ENCODE results near the gene FXYD6. TPM values are rescaled to one million over a fixed set of nuclear protein-coding genes. Genes with fewer than 3 reads are reported as not detected.

FXYD6 gene
- total RNA-seq, 2 experiments from 2014 or later: 0.24 TPM; not detected in 1

GRCh38 chr11:117918366-117919255 is 42.2 kb upstream of the FXYD6 start:
- CTCF ChIA-PET: interaction anchor here (0.6 to 5.6 kb wide), 7 partner anchors 12 to 135 kb away, joined by 3 to 39 read pairs (median 4); partner anchors contain the start of gene IL10RA
- no peak overlapping the region for H3K4me3 Mint-ChIP-seq
- POLR2A ChIA-PET: no interaction called here
- H3K9me3 Mint-ChIP-seq (ENCODE audit: insufficient read depth): no peaks in the 10 kb centered on the region
- no peak for DNase-seq
- H3K27me3 Mint-ChIP-seq (ENCODE audit: low read depth): no peaks in the 10 kb centered on the region
- no peaks in the 10 kb centered on the region for H3K36me3 Mint-ChIP-seq (ENCODE audit: low read depth)
- no peak for ATAC-seq
- no peak overlapping the region for H3K27ac Mint-ChIP-seq
- H3K4me1 Mint-ChIP-seq (ENCODE audit: low read depth): peaks cover 26% of the 10 kb centered on the region

- H3K4me1 Mint-ChIP-seq (ENCODE audit: low read depth): peaks cover 27% of the 10 kb centered on the region
- no peaks in the 10 kb centered on the region for H3K36me3 Mint-ChIP-seq (ENCODE audit: low read depth)
- H3K9me3 Mint-ChIP-seq (ENCODE audit: insufficient read depth): no peaks in the 10 kb centered on the region
- ChIA-PET CTCF (no interaction called here), POLR2A (no interaction called here)
- no peak for DNase-seq
- no peaks in the 10 kb centered on the region for H3K27me3 Mint-ChIP-seq (ENCODE audit: low read depth)
- H3K27ac Mint-ChIP-seq: no peak overlapping the region
- no peak for ATAC-seq
- no peak overlapping the region for H3K4me3 Mint-ChIP-seq
These were observed 41.2 kb upstream of the FXYD6 start for GRCh38 chr11:117917591-117918151.

- Mint-ChIP-seq H3K27ac (no peak overlapping the region), H3K9me3 (ENCODE audit: insufficient read depth) (no peaks in the 10 kb centered on the region), H3K4me3 (no peak overlapping the region), H3K4me1 (ENCODE audit: low read depth) (peaks cover 31% of the 10 kb centered on the region), H3K36me3 (ENCODE audit: low read depth) (no peaks in the 10 kb centered on the region), H3K27me3 (ENCODE audit: low read depth) (no peaks in the 10 kb centered on the region)
- ATAC-seq (no peak), DNase-seq (no peak)
- ChIA-PET CTCF (interaction anchor here (0.7 to 2.9 kb wide), 5 partner anchors 9 to 136 kb away, joined by 3 to 12 read pairs (median 4); no protein-coding TSS in a partner anchor), POLR2A (no interaction called here)
These were observed 40.5 kb upstream of the FXYD6 start for GRCh38 chr11:117916956-117917355.

GRCh38 chr11:117915672-117916235 is 39.3 kb upstream of the FXYD6 start:
- Mint-ChIP-seq H3K27me3 (ENCODE audit: low read depth) (no peaks in the 10 kb centered on the region), H3K4me3 (no peak overlapping the region), H3K36me3 (ENCODE audit: low read depth) (no peaks in the 10 kb centered on the region), H3K4me1 (ENCODE audit: low read depth) (peaks cover 28% of the 10 kb centered on the region), H3K27ac (no peak overlapping the region), H3K9me3 (ENCODE audit: insufficient read depth) (no peaks in the 10 kb centered on the region)
- ChIA-PET POLR2A (no interaction called here), CTCF (interaction anchor here (1.1 to 2.9 kb wide), 3 partner anchors 8 to 35 kb away, joined by 4 to 12 read pairs (median 4); no protein-coding TSS in a partner anchor)
- DNase-seq (no peak), ATAC-seq (no peak)

- DNase-seq (no peak), ATAC-seq (no peak)
- H3K4me1 Mint-ChIP-seq (ENCODE audit: low read depth): peaks cover 25% of the 10 kb centered on the region
- no peaks in the 10 kb centered on the region for H3K27me3 Mint-ChIP-seq (ENCODE audit: low read depth)
- H3K4me3 Mint-ChIP-seq: no peak overlapping the region
- no peaks in the 10 kb centered on the region for H3K9me3 Mint-ChIP-seq (ENCODE audit: insufficient read depth)
- ChIA-PET CTCF (interaction anchor here (1.3 to 2.9 kb wide), 2 partner anchors 31 to 106 kb away, joined by 3 to 12 read pairs; no protein-coding TSS in a partner anchor), POLR2A (no interaction called here)
- H3K36me3 Mint-ChIP-seq (ENCODE audit: low read depth): no peaks in the 10 kb centered on the region
- H3K27ac Mint-ChIP-seq: peak overlapping the region; percentile 3
These were observed 38.6 kb upstream of the FXYD6 start for GRCh38 chr11:117914991-117915618.

GRCh38 chr11:117914398-117914761 is 37.9 kb upstream of the FXYD6 start:
- ChIA-PET CTCF (interaction anchor here (1.1 to 2.9 kb wide), 3 partner anchors 9 to 105 kb away, joined by 3 to 12 read pairs (median 3); no protein-coding TSS in a partner anchor), POLR2A (no interaction called here)
- Mint-ChIP-seq H3K9me3 (ENCODE audit: insufficient read depth) (no peaks in the 10 kb centered on the region), H3K27ac (no peak overlapping the region), H3K4me1 (ENCODE audit: low read depth) (peaks cover 18% of the 10 kb centered on the region), H3K36me3 (ENCODE audit: low read depth) (no peaks in the 10 kb centered on the region), H3K27me3 (ENCODE audit: low read depth) (no peaks in the 10 kb centered on the region), H3K4me3 (no peak overlapping the region)
- DNase-seq: no peak
- ATAC-seq: no peak

- H3K4me3 Mint-ChIP-seq: no peak overlapping the region
- POLR2A ChIA-PET: interaction anchor here (0.9 kb wide), 1 partner anchor 9 kb away, joined by 4 read pairs; no protein-coding TSS in a partner anchor
- DNase-seq (no peak), ATAC-seq (no peak)
- no peaks in the 10 kb centered on the region for H3K27me3 Mint-ChIP-seq (ENCODE audit: low read depth)
- H3K9me3 Mint-ChIP-seq (ENCODE audit: insufficient read depth): no peaks in the 10 kb centered on the region
- no peaks in the 10 kb centered on the region for H3K36me3 Mint-ChIP-seq (ENCODE audit: low read depth)
- CTCF ChIA-PET: interaction anchor here (1.1 to 1.3 kb wide), 2 partner anchors 10 to 105 kb away, joined by 3 read pairs; no protein-coding TSS in a partner anchor
- peaks cover 17% of the 10 kb centered on the region for H3K4me1 Mint-ChIP-seq (ENCODE audit: low read depth)
- H3K27ac Mint-ChIP-seq: no peak overlapping the region
These were observed 37.4 kb upstream of the FXYD6 start for GRCh38 chr11:117913736-117914397.

GRCh38 chr11:117912497-117912896 is 36.0 kb upstream of the FXYD6 start:
- CTCF ChIA-PET: interaction anchor here (1.8 kb wide), 1 partner anchor 34 kb away, joined by 7 read pairs; no protein-coding TSS in a partner anchor

GRCh38 chr11:117911694-117912093 is 35.2 kb upstream of the FXYD6 start:
- POLR2A ChIA-PET: no interaction called here
- ATAC-seq: no peak
- DNase-seq: no peak
- Mint-ChIP-seq H3K27ac (no peak overlapping the region), H3K36me3 (ENCODE audit: low read depth) (no peaks in the 10 kb centered on the region), H3K4me1 (ENCODE audit: low read depth) (peaks cover 31% of the 10 kb centered on the region), H3K27me3 (ENCODE audit: low read depth) (no peaks in the 10 kb centered on the region), H3K4me3 (no peak overlapping the region), H3K9me3 (ENCODE audit: insufficient read depth) (no peaks in the 10 kb centered on the region)
- CTCF ChIA-PET: interaction anchor here (1.7 to 1.8 kb wide), 2 partner anchors 35 to 68 kb away, joined by 5 to 7 read pairs; no protein-coding TSS in a partner anchor

More at GRCh38 chr11:117912497-117912896, 36.0 kb upstream of the FXYD6 start:
- no peak overlapping the region for H3K27ac Mint-ChIP-seq
- H3K27me3 Mint-ChIP-seq (ENCODE audit: low read depth): no peaks in the 10 kb centered on the region
- H3K36me3 Mint-ChIP-seq (ENCODE audit: low read depth): no peaks in the 10 kb centered on the region
- POLR2A ChIA-PET: no interaction called here
- DNase-seq (peak; percentile 37), ATAC-seq (peak; percentile 64)
- no peaks in the 10 kb centered on the region for H3K9me3 Mint-ChIP-seq (ENCODE audit: insufficient read depth)
- peaks cover 26% of the 10 kb centered on the region for H3K4me1 Mint-ChIP-seq (ENCODE audit: low read depth)
- H3K4me3 Mint-ChIP-seq: no peak overlapping the region

GRCh38 chr11:117910941-117911655 is 34.6 kb upstream of the FXYD6 start:
- ATAC-seq: no peak

More at GRCh38 chr11:117910941-117911655, 34.6 kb upstream of the FXYD6 start:
- Mint-ChIP-seq H3K27ac (peak overlapping the region; percentile 3), H3K27me3 (ENCODE audit: low read depth) (no peaks in the 10 kb centered on the region), H3K4me1 (ENCODE audit: low read depth) (peaks cover 31% of the 10 kb centered on the region), H3K9me3 (ENCODE audit: insufficient read depth) (no peaks in the 10 kb centered on the region), H3K4me3 (no peak overlapping the region), H3K36me3 (ENCODE audit: low read depth) (no peaks in the 10 kb centered on the region)
- ChIA-PET POLR2A (no interaction called here), CTCF (interaction anchor here (0.9 to 1.7 kb wide), 3 partner anchors 35 to 143 kb away, joined by 3 to 5 read pairs (median 4); no protein-coding TSS in a partner anchor)
- no peak for DNase-seq
